Coronary artery (tissue), 2 donors: Measurements from ENCODE around the gene SCT.

ENCODE experiments used
- DNase-seq: peaks from one replicate; pipeline ENCODE4 v3.0.0-alpha.2; 2017; ENCODE audit warnings: low spot score
- H3K27ac ChIP-seq, 2 donors: fragments of 200-600 bp; sonication (generic); one replicate each; pipeline ENCODE4 v1.5.1; 2016 to 2019
- H3K4me3 ChIP-seq: fragments of 200-600 bp; sonication (generic); 2 replicates; pipeline ENCODE4 v1.5.1; 2016; ENCODE audit warnings: mild to moderate bottlenecking, moderate library complexity
- CTCF ChIP-seq: fragments of 200-600 bp; sonication (generic); IDR thresholded peaks from one replicate; pipeline ENCODE4 v1.5.1; 2019; ENCODE audit warnings: antibody characterized with exemption

SCT gene

GRCh38 chr11:614021-614622 is 12.9 kb downstream of the SCT start:
- peak overlapping the region in 1 of 2 donors; percentile 92 for H3K27ac ChIP-seq
- H3K4me3 ChIP-seq = peak overlapping the region; percentile 84
- no peak for TF ChIP-seq CTCF
- no peak for DNase-seq

GRCh38 chr11:613369-613968 is 13.5 kb downstream of the SCT start:
- H3K4me3 ChIP-seq = peak overlapping the region; percentile 84
- no peak for TF ChIP-seq CTCF
- no peak for DNase-seq
- H3K27ac ChIP-seq = peak overlapping the region in 1 of 2 donors; percentile 92

GRCh38 chr11:612961-613300 is 14.1 kb downstream of the SCT start:
- no peak overlapping the region for H3K4me3 ChIP-seq
- no peak for DNase-seq
- peak overlapping the region in 1 of 2 donors; percentile 92 for H3K27ac ChIP-seq
- TF ChIP-seq CTCF = no peak

- no peak overlapping the region for H3K4me3 ChIP-seq
- DNase-seq = no peak
- H3K27ac ChIP-seq = no peak overlapping the region
- TF ChIP-seq CTCF = no peak
Measured at GRCh38 chr11:612201-612960, 14.6 kb downstream of the SCT start.

- TF ChIP-seq CTCF = no peak
- Histone ChIP-seq H3K4me3 (no peak overlapping the region), H3K27ac (no peak overlapping the region)
- DNase-seq = no peak
Measured at GRCh38 chr11:611001-611996, 15.7 kb downstream of the SCT start.

- no peak overlapping the region for H3K27ac ChIP-seq
- TF ChIP-seq CTCF = no peak
- no peak for DNase-seq
- no peak overlapping the region for H3K4me3 ChIP-seq
Measured at GRCh38 chr11:610146-610801, 16.7 kb downstream of the SCT start.
